Endodermal cell (in vitro differentiated cells): ENCODE measurements around the gene PTGDR2. TPM values are rescaled to one million over a fixed set of nuclear protein-coding genes. Genes with fewer than 3 reads are reported as not detected.

ENCODE experiments used
- DNase-seq: peaks from one replicate; pipeline ENCODE4 v3.0.0-alpha.2; 2017
- H3K27ac ChIP-seq: 2 replicates; pipeline ENCODE4 v1.5.1; 2013; ENCODE audit warnings: mild to moderate bottlenecking, low read depth, low read length, moderate library complexity
- H3K27me3 ChIP-seq: 2 replicates; pipeline ENCODE4 v1.6.1; 2013; ENCODE audit warnings: mild to moderate bottlenecking, low read length, moderate library complexity; ENCODE audit not compliant: insufficient read depth, control insufficient read depth, poor library complexity, severe bottlenecking
- H3K36me3 ChIP-seq: 2 replicates; pipeline ENCODE4 v1.7.0; 2013; ENCODE audit warnings: mild to moderate bottlenecking, low read length, moderate library complexity; ENCODE audit not compliant: control insufficient read depth, insufficient read depth
- H3K4me1 ChIP-seq: one replicate; pipeline ENCODE4 v1.7.0; 2013; ENCODE audit warnings: low read length; ENCODE audit not compliant: control insufficient read depth, insufficient read depth
- H3K4me3 ChIP-seq: 2 replicates; pipeline ENCODE4 v1.5.1; 2013; ENCODE audit warnings: mild to moderate bottlenecking, low read length, moderate library complexity
- H3K9ac ChIP-seq: 2 replicates; pipeline ENCODE4 v1.6.1; 2013; ENCODE audit warnings: mild to moderate bottlenecking, low read length, moderate library complexity; ENCODE audit not compliant: poor library complexity, severe bottlenecking; ENCODE audit errors: extremely low read depth
- H3K9me3 ChIP-seq: 2 replicates; pipeline ENCODE4 v1.6.1; 2013; ENCODE audit warnings: mild to moderate bottlenecking, low read length, moderate library complexity; ENCODE audit not compliant: control insufficient read depth
- H3K27ac Mint-ChIP-seq: 2 replicates; pipeline ENCODE4 v1.8.0; 2020; ENCODE audit warnings: mixed read lengths
- H3K27me3 Mint-ChIP-seq: 2 replicates; pipeline ENCODE4 v1.8.0; 2021; ENCODE audit warnings: mild to moderate bottlenecking, mixed read lengths; ENCODE audit not compliant: insufficient read depth
- H3K36me3 Mint-ChIP-seq: 2 replicates; pipeline ENCODE4 v1.8.0; 2020; ENCODE audit warnings: low read depth, mixed read lengths
- H3K4me1 Mint-ChIP-seq: 2 replicates; pipeline ENCODE4 v1.8.0; 2020; ENCODE audit warnings: mixed read lengths
- H3K4me3 Mint-ChIP-seq: 2 replicates; pipeline ENCODE4 v1.8.0; 2020; ENCODE audit warnings: mild to moderate bottlenecking, moderate library complexity, mixed read lengths
- H3K9me3 Mint-ChIP-seq: 2 replicates; pipeline ENCODE4 v1.8.0; 2020; ENCODE audit warnings: mild to moderate bottlenecking, mixed read lengths
- CTCF ChIP-seq: fragments of 200-600 bp; sonication (generic); conservative IDR thresholded peaks from 2 replicates; pipeline ENCODE4 v1.5.0; 2021; ENCODE audit warnings: antibody characterized with exemption, mild to moderate bottlenecking
- WGBS, 2 experiments: methylation state at CpG; one replicate each; pipeline versions ENCODE4 v1.1.5 to v1.1.7; 2013; ENCODE audit warnings: missing lambda C conversion rate in 2 of 2, mixed read lengths in 1 of 2; ENCODE audit not compliant: insufficient coverage in 1 of 2, insufficient read length in 1 of 2; 5-methylcytosine and 5-hydroxymethylcytosine counted together
- total RNA-seq, 2 donors: library from RNA; stranded (reverse); fragmentation: NEBNext Ultra II Directional in 1 of 2; extraction: Animal tissue kit (Norgen Biotek cat#: 25700) in 1 of 2; gene quantifications; 2 replicates in 1 of 2; 3 replicates in 1 of 2; pipeline ENCODE4 v1.2.1, GENCODE V29; 2021

PTGDR2 gene
- total RNA-seq, 2 donors from 2014 or later = 0.15 TPM; not detected in 1

- no peaks in the 10 kb centered on the region for H3K36me3 ChIP-seq
- no peak overlapping the region for H3K4me3 Mint-ChIP-seq
- no peaks in the 10 kb centered on the region for H3K9me3 Mint-ChIP-seq
- no peak for TF ChIP-seq CTCF
- no peaks in the 10 kb centered on the region for H3K4me1 ChIP-seq
- no peak overlapping the region for H3K4me3 ChIP-seq
- H3K9me3 ChIP-seq = no peaks in the 10 kb centered on the region
- no peaks in the 10 kb centered on the region for H3K36me3 Mint-ChIP-seq
- no peak overlapping the region for H3K27ac ChIP-seq
- peaks cover 14% of the 10 kb centered on the region for H3K27me3 ChIP-seq
- DNase-seq = no peak
- no peak overlapping the region for H3K9ac ChIP-seq
- peaks cover 43% of the 10 kb centered on the region for H3K27me3 Mint-ChIP-seq
- H3K27ac Mint-ChIP-seq = no peak overlapping the region
- no peaks in the 10 kb centered on the region for H3K4me1 Mint-ChIP-seq
- 87 to 92% methylated on average over 3 to 5 of the region's 5 CpGs for WGBS, 2 experiments
These were observed 1.9 kb upstream of the PTGDR2 start for GRCh38 chr11:60857378-60858232.

GRCh38 chr11:60854847-60855725, 664 bp downstream of the PTGDR2 start:
- H3K4me3 ChIP-seq = no peak overlapping the region
- Mint-ChIP-seq H3K4me3 (no peak overlapping the region), H3K9me3 (no peaks in the 10 kb centered on the region), H3K36me3 (peaks cover 16% of the 10 kb centered on the region), H3K27me3 (peaks cover 49% of the 10 kb centered on the region), H3K27ac (no peak overlapping the region), H3K4me1 (peaks cover 4% of the 10 kb centered on the region)
- peaks cover 5% of the 10 kb centered on the region for H3K36me3 ChIP-seq
- no peaks in the 10 kb centered on the region for H3K4me1 ChIP-seq
- WGBS, 2 experiments = 83 to 88% methylated on average over 5 to 7 of the region's 8 CpGs
- H3K9me3 ChIP-seq = no peaks in the 10 kb centered on the region
- peaks cover 14% of the 10 kb centered on the region for H3K27me3 ChIP-seq
- H3K27ac ChIP-seq = no peak overlapping the region
- no peak for DNase-seq
- TF ChIP-seq CTCF = no peak
- no peak overlapping the region for H3K9ac ChIP-seq

GRCh38 chr11:60854140-60854846, 1.5 kb downstream of the PTGDR2 start:
- WGBS, 2 experiments = 88 to 89% methylated on average over 6 to 8 of the region's 8 CpGs
- H3K9ac ChIP-seq = no peak overlapping the region
- H3K36me3 Mint-ChIP-seq = peaks cover 18% of the 10 kb centered on the region
- DNase-seq = no peak
- H3K27me3 ChIP-seq = peaks cover 14% of the 10 kb centered on the region
- no peaks in the 10 kb centered on the region for H3K9me3 ChIP-seq
- no peak overlapping the region for H3K27ac ChIP-seq
- H3K9me3 Mint-ChIP-seq = no peaks in the 10 kb centered on the region
- H3K4me1 ChIP-seq = no peaks in the 10 kb centered on the region
- no peak overlapping the region for H3K4me3 ChIP-seq
- H3K4me1 Mint-ChIP-seq = peaks cover 4% of the 10 kb centered on the region
- peaks cover 49% of the 10 kb centered on the region for H3K27me3 Mint-ChIP-seq
- no peak for TF ChIP-seq CTCF
- H3K36me3 ChIP-seq = peaks cover 5% of the 10 kb centered on the region
- H3K4me3 Mint-ChIP-seq = no peak overlapping the region
- no peak overlapping the region for H3K27ac Mint-ChIP-seq
